GM23338 (cell line): ENCODE results near the gene HSP90B1. TPM values are rescaled to one million over a fixed set of nuclear protein-coding genes. Genes with fewer than 3 reads are reported as not detected.

Source experiments
- ATAC-seq: fragments of 200-7000 bp; cut with Tn5 transposase; 3 replicates; pipeline ENCODE4 v1.9.1; 2020
- DNase-seq: peaks from one replicate; pipeline ENCODE4 v3.0.0-alpha.2; 2015; ENCODE audit warnings: low spot score
- H2AFZ ChIP-seq: fragments of 200-600 bp; sonication (generic); 2 replicates; pipeline ENCODE4 v1.8.0; 2016; ENCODE audit warnings: antibody characterized with exemption, mild to moderate bottlenecking, moderate library complexity
- H3F3A ChIP-seq: fragments of 200-600 bp; sonication (generic); replicated peaks from 2 replicates; pipeline ENCODE4 v1.8.0; 2017; ENCODE audit warnings: antibody characterized with exemption, mixed run types, low read depth
- H3K27ac ChIP-seq: fragments of 200-600 bp; sonication (generic); 2 replicates; pipeline ENCODE4 v1.6.1; 2016; ENCODE audit warnings: low read depth
- H3K27me3 ChIP-seq: fragments of 200-600 bp; sonication (generic); 2 replicates; pipeline ENCODE4 v1.8.0; 2016; ENCODE audit warnings: mild to moderate bottlenecking, mixed run types, moderate library complexity; ENCODE audit not compliant: insufficient read depth
- H3K36me3 ChIP-seq: fragments of 200-600 bp; sonication (generic); 2 replicates; pipeline ENCODE4 v1.8.0; 2016; ENCODE audit warnings: mild to moderate bottlenecking; ENCODE audit not compliant: insufficient read depth
- H3K4me1 ChIP-seq: fragments of 200-600 bp; sonication (generic); 2 replicates; pipeline ENCODE4 v1.8.0; 2016; ENCODE audit warnings: mild to moderate bottlenecking, moderate library complexity; ENCODE audit not compliant: insufficient read depth
- H3K4me2 ChIP-seq: fragments of 200-600 bp; sonication (generic); 2 replicates; pipeline ENCODE4 v1.7.1; 2017; ENCODE audit warnings: mixed run types
- H3K4me3 ChIP-seq: fragments of 200-600 bp; sonication (generic); 2 replicates; pipeline ENCODE4 v1.6.1; 2016; ENCODE audit warnings: mixed run types
- H3K79me2 ChIP-seq: fragments of 200-600 bp; sonication (generic); replicated peaks from 2 replicates; pipeline ENCODE4 v1.8.0; 2017; ENCODE audit warnings: mild to moderate bottlenecking; ENCODE audit not compliant: insufficient read depth
- H3K9me2 ChIP-seq: fragments of 200-600 bp; sonication (generic); 2 replicates; pipeline ENCODE4 v1.8.0; 2017; ENCODE audit not compliant: insufficient read depth
- H4K20me1 ChIP-seq: fragments of 200-600 bp; sonication (generic); replicated peaks from 2 replicates; pipeline ENCODE4 v1.8.0; 2017; ENCODE audit warnings: mild to moderate bottlenecking; ENCODE audit not compliant: insufficient read depth
- H3K27ac Mint-ChIP-seq: 2 replicates; pipeline ENCODE4 v1.8.0; 2020; ENCODE audit warnings: inconsistent platforms, mild to moderate bottlenecking, moderate library complexity, mixed read lengths
- H3K27me3 Mint-ChIP-seq: 3 replicates; pipeline ENCODE4 v1.8.0; 2022; ENCODE audit warnings: low read depth, mild to moderate bottlenecking, moderate library complexity, mixed read lengths, inconsistent platforms; ENCODE audit not compliant: insufficient read depth, poor library complexity
- H3K36me3 Mint-ChIP-seq: 3 replicates; pipeline ENCODE4 v1.8.0; 2021; ENCODE audit warnings: low read depth, mild to moderate bottlenecking, inconsistent platforms, moderate library complexity, mixed read lengths
- H3K4me1 Mint-ChIP-seq: 3 replicates; pipeline ENCODE4 v1.8.0; 2020; ENCODE audit warnings: mild to moderate bottlenecking, inconsistent platforms, mixed read lengths
- H3K4me3 Mint-ChIP-seq: 3 replicates; pipeline ENCODE4 v1.8.0; 2021; ENCODE audit warnings: moderate library complexity, mild to moderate bottlenecking, inconsistent platforms, mixed read lengths
- H3K9me3 Mint-ChIP-seq: 3 replicates; pipeline ENCODE4 v1.8.0; 2020; ENCODE audit warnings: moderate library complexity, mild to moderate bottlenecking, inconsistent platforms, mixed read lengths
- EZH2phosphoT487 ChIP-seq: fragments of 200-600 bp; sonication (generic); IDR thresholded peaks from one replicate; pipeline ENCODE4 v1.8.1; 2018; ENCODE audit warnings: antibody characterized with exemption; ENCODE audit not compliant: unreplicated experiment
- NANOG ChIP-seq: IDR thresholded peaks from 2 replicates; pipeline ENCODE4 v1.6.1; 2016; ENCODE audit warnings: antibody characterized with exemption, borderline replicate concordance
- POLR2AphosphoS5 ChIP-seq: IDR thresholded peaks from 2 replicates; pipeline ENCODE4 v1.6.1; 2016; ENCODE audit warnings: antibody characterized with exemption, low read depth
- REST ChIP-seq: IDR thresholded peaks from one replicate; pipeline ENCODE4 v1.6.1; 2018; ENCODE audit warnings: antibody characterized with exemption; ENCODE audit not compliant: unreplicated experiment
- STAT1 ChIP-seq: IDR thresholded peaks from one replicate; pipeline ENCODE4 v1.6.1; 2016; ENCODE audit warnings: antibody characterized with exemption; ENCODE audit not compliant: unreplicated experiment
- ZNF114 ChIP-seq: fragments of 250-450 bp; sonication (Bioruptor Pico); IDR thresholded peaks from 2 replicates; pipeline ENCODE4 v1.5.0; 2020; ENCODE audit warnings: mild to moderate bottlenecking, moderate library complexity
- ZNF462 ChIP-seq: fragments of 250-450 bp; sonication (Bioruptor Pico); IDR thresholded peaks from 2 replicates; pipeline ENCODE4 v1.5.0; 2020; ENCODE audit warnings: mild to moderate bottlenecking, moderate library complexity
- polyA plus RNA-seq: library from polyadenylated mRNA; unstranded; fragments of >200 nt; fragmentation: Nextera tagmentation; extraction: Ambion mirVana; gene quantifications from 2 replicates; pipeline ENCODE4 v1.2.1, GENCODE V29; 2016
- total RNA-seq: library from RNA; depleted of rRNA; stranded (reverse); fragments of >200 nt; shearing (Covaris generic); gene quantifications from 2 replicates; pipeline ENCODE4 v1.2.3, GENCODE V29; 2014
- TF ChIP-seq, protein P1 (sequence below): IDR thresholded peaks from 2 replicates; pipeline ENCODE4 v1.6.1; 2016; ENCODE audit warnings: antibody characterized with exemption

HSP90B1 gene
- total and polyA plus RNA-seq, 2 experiments from 2014 or later, result 605 to 1,312 TPM

DNA sequence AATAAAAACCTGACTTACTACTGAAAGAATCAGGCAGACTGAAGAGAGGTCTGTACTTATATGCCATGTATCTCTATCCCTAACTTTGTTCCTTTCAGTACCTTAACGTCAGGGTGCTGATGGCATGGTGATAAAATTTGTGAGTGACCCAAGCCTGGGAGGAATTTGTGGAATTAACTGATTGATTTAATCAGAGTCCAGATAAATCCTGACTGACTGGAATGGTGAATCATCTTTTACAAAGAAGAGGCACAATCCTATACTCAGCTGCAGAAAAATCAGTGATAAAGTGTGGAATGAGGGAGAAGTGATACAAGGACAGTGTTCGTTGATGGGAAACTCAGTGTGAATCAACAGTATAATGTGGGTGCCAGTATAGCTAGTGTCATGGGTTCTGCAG, 39.2 kb downstream of the HSP90B1 start:
- Histone ChIP-seq H3K4me2 (no peak overlapping the region), H3K9me2 (no peaks in the 10 kb centered on the region), H3K27ac (no peak overlapping the region), H3K79me2 (peaks cover 94% of the 10 kb centered on the region), H3F3A (no peaks in the 10 kb centered on the region), H3K36me3 (no peaks in the 10 kb centered on the region; the same call in 1 of the 2 replicates), H3K27me3 (no peaks in the 10 kb centered on the region), H2AFZ (no peak overlapping the region), H3K4me1 (peaks cover 5% of the 10 kb centered on the region; the same call in 1 of the 2 replicates), H3K4me3 (no peak overlapping the region), H4K20me1 (peaks cover 40% of the 10 kb centered on the region)
- no peaks in the 10 kb centered on the region for H3K9me3 Mint-ChIP-seq
- H3K27me3 Mint-ChIP-seq, result peaks cover 8% of the 10 kb centered on the region
- ATAC-seq (no peak), DNase-seq (no peak)
- H3K4me1 Mint-ChIP-seq, result peaks cover 25% of the 10 kb centered on the region
- peaks cover 31% of the 10 kb centered on the region for H3K36me3 Mint-ChIP-seq
- H3K27ac Mint-ChIP-seq, result no peak overlapping the region
- TF ChIP-seq STAT1 (no peak), POLR2AphosphoS5 (no peak), ZNF462 (CRISPR knock-in tag) (no peak), EZH2phosphoT487 (no peak), ZNF114 (CRISPR knock-in tag) (no peak), REST (no peak), NANOG (no peak)
- TF ChIP-seq, protein P1, sequence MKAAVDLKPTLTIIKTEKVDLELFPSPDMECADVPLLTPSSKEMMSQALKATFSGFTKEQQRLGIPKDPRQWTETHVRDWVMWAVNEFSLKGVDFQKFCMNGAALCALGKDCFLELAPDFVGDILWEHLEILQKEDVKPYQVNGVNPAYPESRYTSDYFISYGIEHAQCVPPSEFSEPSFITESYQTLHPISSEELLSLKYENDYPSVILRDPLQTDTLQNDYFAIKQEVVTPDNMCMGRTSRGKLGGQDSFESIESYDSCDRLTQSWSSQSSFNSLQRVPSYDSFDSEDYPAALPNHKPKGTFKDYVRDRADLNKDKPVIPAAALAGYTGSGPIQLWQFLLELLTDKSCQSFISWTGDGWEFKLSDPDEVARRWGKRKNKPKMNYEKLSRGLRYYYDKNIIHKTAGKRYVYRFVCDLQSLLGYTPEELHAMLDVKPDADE, result no peak
- no peak overlapping the region for H3K4me3 Mint-ChIP-seq
